B cell (primary cell): ENCODE data around the gene IGFALS. TPM values are rescaled to one million over a fixed set of nuclear protein-coding genes. Genes with fewer than 3 reads are reported as not detected.

Source experiments
- ATAC-seq: fragments of 200-7000 bp; cut with Tn5 transposase; one replicate; pipeline ENCODE4 v1.10.0; 2021; ENCODE audit warnings: low read depth, mild to moderate bottlenecking, moderate number of reproducible peaks, moderate library complexity
- CTCF ChIA-PET: fragments of 350-600 bp; sonication (Branson Sonifier 250); formaldehyde crosslinking; loops from one replicate; lab custom pipeline; 2021; ENCODE audit warnings: antibody characterized with exemption, inconsistent platforms; lab: Charles Lee
- POLR2A ChIA-PET: fragments of 350-600 bp; sonication (Branson Sonifier 250); formaldehyde crosslinking; loops from one replicate; lab custom pipeline; 2021; ENCODE audit warnings: antibody characterized with exemption; lab: Charles Lee
- DNase-seq: peaks from one replicate; pipeline ENCODE4 v3.0.0; 2013
- H2AFZ ChIP-seq: 2 replicates; pipeline ENCODE4 v1.6.1; 2012; ENCODE audit warnings: mild to moderate bottlenecking, low read depth, low read length; ENCODE audit not compliant: insufficient read depth, poor library complexity, severe bottlenecking
- H3K27ac ChIP-seq, 2 donors: 1 replicate in 1 of 2; 2 replicates in 1 of 2; pipeline ENCODE4 v1.5.1; 2012 to 2013; ENCODE audit warnings: low read length in 2 of 2, mild to moderate bottlenecking in 2 of 2, moderate library complexity in 1 of 2
- H3K27me3 ChIP-seq, 4 experiments: fragments of 200-600 bp in 1 of 4; sonication (generic) in 1 of 4; replicated peaks in 1 of 4; 1 replicate in 2 of 4; 2 replicates in 2 of 4; pipeline versions ENCODE4 v1.6.1 to v1.7.0; 2013 to 2016; ENCODE audit warnings: low read length in 3 of 4, mild to moderate bottlenecking in 2 of 4, mixed read lengths in 1 of 4, moderate library complexity in 1 of 4; ENCODE audit not compliant: insufficient read depth in 4 of 4, control insufficient read depth in 3 of 4; ENCODE audit errors: control extremely low read depth in 1 of 4
- H3K36me3 ChIP-seq, 2 experiments: replicated peaks in 1 of 2; 1 replicate in 1 of 2; 2 replicates in 1 of 2; pipeline versions ENCODE4 v1.6.1 to v1.7.1; 2013; ENCODE audit warnings: low read length in 1 of 2; ENCODE audit not compliant: insufficient read depth in 2 of 2, control insufficient read depth in 1 of 2; ENCODE audit errors: control extremely low read depth in 1 of 2, extremely low read depth in 1 of 2
- H3K4me1 ChIP-seq, 2 donors: fragments of 200-600 bp in 1 of 2; sonication (generic) in 1 of 2; 1 replicate in 1 of 2; 2 replicates in 1 of 2; pipeline versions ENCODE4 v1.5.1 to v1.6.1; 2013 to 2017; ENCODE audit warnings: low read length in 2 of 2; ENCODE audit not compliant: control insufficient read depth in 2 of 2, insufficient read depth in 2 of 2
- H3K4me2 ChIP-seq: replicated peaks from 2 replicates; pipeline ENCODE3; 2012; ENCODE audit warnings: mild to moderate bottlenecking, low read depth, low read length; ENCODE audit not compliant: poor library complexity, severe bottlenecking
- H3K4me3 ChIP-seq, 5 experiments: fragments of 200-600 bp in 1 of 5; sonication (generic) in 1 of 5; 1 replicate in 3 of 5; 2 replicates in 2 of 5; pipeline versions ENCODE4 v1.5.1 to v1.7.0; 2011 to 2016; ENCODE audit warnings: low read length in 4 of 5, mild to moderate bottlenecking in 4 of 5, low read depth in 2 of 5, control low read depth in 1 of 5, moderate library complexity in 1 of 5; ENCODE audit not compliant: insufficient read depth in 1 of 5; ENCODE audit errors: control extremely low read depth in 1 of 5, extremely low read depth in 1 of 5
- H3K79me2 ChIP-seq: fragments of 200-600 bp; sonication (generic); one replicate; pipeline ENCODE4 v1.6.0; 2016; ENCODE audit warnings: low read length; ENCODE audit not compliant: control insufficient read depth, insufficient read depth
- H3K9ac ChIP-seq: fragments of 200-600 bp; sonication (generic); 2 replicates; pipeline ENCODE4 v1.6.1; 2017; ENCODE audit warnings: mild to moderate bottlenecking, low read length, moderate library complexity
- H3K9me3 ChIP-seq, 3 donors: one replicate each; pipeline versions ENCODE4 v1.6.1 to v1.7.1; 2013; ENCODE audit warnings: low read length in 2 of 3; ENCODE audit not compliant: control insufficient read depth in 2 of 3, insufficient read depth in 1 of 3; ENCODE audit errors: control extremely low read depth in 1 of 3
- H4K20me1 ChIP-seq: 2 replicates; pipeline ENCODE4 v1.6.0; 2012; ENCODE audit warnings: mild to moderate bottlenecking, low read length; ENCODE audit not compliant: insufficient read depth, control insufficient read depth, poor library complexity, severe bottlenecking
- H3K27ac Mint-ChIP-seq: one replicate; pipeline ENCODE4 v1.8.0; 2021; ENCODE audit warnings: mixed read lengths
- H3K27me3 Mint-ChIP-seq: one replicate; pipeline ENCODE4 v1.8.0; 2021; ENCODE audit warnings: mixed read lengths
- H3K4me1 Mint-ChIP-seq: one replicate; pipeline ENCODE4 v1.8.0; 2021; ENCODE audit warnings: mixed read lengths
- H3K4me3 Mint-ChIP-seq: one replicate; pipeline ENCODE4 v1.8.0; 2021; ENCODE audit warnings: mixed read lengths
- H3K9me3 Mint-ChIP-seq: one replicate; pipeline ENCODE4 v1.8.0; 2022; ENCODE audit warnings: mixed read lengths; ENCODE audit not compliant: insufficient read depth
- CTCF ChIP-seq: fragments of 200-600 bp; IDR thresholded peaks from one replicate; pipeline ENCODE4 v1.8.0; 2022; ENCODE audit warnings: antibody characterized with exemption, mild to moderate bottlenecking
- EZH2 ChIP-seq: IDR thresholded peaks from 2 replicates; pipeline ENCODE4 v1.6.1; 2012; ENCODE audit warnings: borderline replicate concordance, low read depth, mild to moderate bottlenecking, moderate library complexity, low read length; ENCODE audit not compliant: insufficient read depth, poor library complexity, severe bottlenecking
- WGBS: methylation state at CpG from one replicate; pipeline ENCODE4 v1.1.5; 2013; ENCODE audit warnings: missing lambda C conversion rate; ENCODE audit not compliant: insufficient coverage; 5-methylcytosine and 5-hydroxymethylcytosine counted together
- intact Hi-C: fragments of 100-400 bp; cut with micrococcal nuclease; formaldehyde crosslinking; loops from one replicate; pipeline ENCODE4 v1.10.0; 2022
- polyA plus RNA-seq: library from polyadenylated mRNA; depleted of rRNA; stranded (reverse); fragments of >200 nt; gene quantifications from 2 replicates; pipeline ENCODE4 v1.2.3, GENCODE V29; 2012
- total RNA-seq, 2 donors: library from RNA; stranded (reverse); fragments of 120-200 nt in 1 of 2; gene quantifications; 1 replicate in 1 of 2; 2 replicates in 1 of 2; pipeline versions ENCODE4 v1.2.3 to v1.2.4, GENCODE V29; 2013 to 2022

IGFALS gene
- total and polyA plus RNA-seq, 2 donors (not counting 1 experiment from before 2014, with no cell fraction given) = 0.49 TPM; not detected in 1

DNA sequence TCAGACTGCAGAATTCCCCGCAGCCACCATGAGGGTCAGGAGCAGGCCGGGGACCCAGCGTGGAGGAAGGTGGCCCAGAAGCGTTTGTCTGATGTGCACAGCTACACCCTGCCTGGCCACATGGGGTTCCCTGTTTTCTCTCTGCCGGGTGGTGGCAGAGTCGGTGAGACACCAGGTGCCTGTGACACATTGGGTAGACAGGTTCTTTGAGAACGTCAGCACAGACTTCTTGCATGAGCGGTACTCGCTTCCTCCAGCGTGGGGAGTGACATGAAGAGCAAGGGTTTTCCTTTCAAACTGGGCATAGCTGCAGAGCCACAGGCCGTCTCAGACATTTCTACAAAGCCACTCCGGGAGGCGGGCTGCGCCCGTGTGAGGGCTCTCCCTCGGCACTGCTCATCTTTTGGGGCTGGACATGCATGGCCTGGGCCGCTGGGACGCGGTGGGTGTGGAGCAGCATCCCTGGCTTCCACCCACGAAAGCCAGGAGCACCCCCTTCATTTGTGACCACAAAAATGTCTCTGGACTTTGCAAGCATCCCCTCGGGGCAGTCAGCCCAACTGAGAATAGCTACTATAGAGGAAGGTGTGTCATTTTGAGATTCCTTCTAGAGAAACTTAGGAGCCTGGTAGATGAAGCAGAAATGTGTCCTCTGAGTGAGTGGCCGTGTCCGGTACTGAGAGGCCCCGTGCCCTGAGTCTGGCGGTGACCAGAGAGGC, 48.2 kb downstream of the IGFALS start:
- ATAC-seq (no peak), DNase-seq (no peak)
- ChIA-PET CTCF (interaction anchor here (0.9 kb wide), 1 partner anchor 35 kb away, joined by 3 read pairs; no protein-coding TSS in a partner anchor), POLR2A (no interaction called here)
- Histone ChIP-seq H2AFZ (no peak overlapping the region), H3K4me3 (no peak overlapping the region), H3K27me3 (no peaks in the 10 kb centered on the region), H3K4me1 (no peaks in the 10 kb centered on the region), H3K9ac (no peak overlapping the region), H3K79me2 (peaks cover 65% of the 10 kb centered on the region), H3K4me2 (no peak overlapping the region), H3K36me3 (peaks cover 0 to 70% of the 10 kb centered on the region in 2 experiments), H3K9me3 (no peaks in the 10 kb centered on the region), H4K20me1 (peaks cover 65% of the 10 kb centered on the region), H3K27ac (no peak overlapping the region)
- H3K4me3 Mint-ChIP-seq = no peak overlapping the region
- H3K4me1 Mint-ChIP-seq = no peaks in the 10 kb centered on the region
- TF ChIP-seq CTCF (no peak), EZH2 (no peak)
- no peak overlapping the region for H3K27ac Mint-ChIP-seq
- 93% methylated on average over 25 of the region's 25 CpGs for WGBS
- H3K27me3 Mint-ChIP-seq = no peaks in the 10 kb centered on the region
- intact Hi-C loops = no loop called here
- H3K9me3 Mint-ChIP-seq = no peaks in the 10 kb centered on the region

- Histone ChIP-seq H3K27me3 (no peaks in the 10 kb centered on the region), H3K27ac (no peak overlapping the region), H4K20me1 (peaks cover 71% of the 10 kb centered on the region), H3K9me3 (peaks cover 0 to 4% (median 0%) of the 10 kb centered on the region in 3 donors), H3K4me3 (no peak overlapping the region), H3K36me3 (peaks cover 0 to 67% of the 10 kb centered on the region in 2 experiments), H2AFZ (no peak overlapping the region), H3K4me2 (no peak overlapping the region), H3K4me1 (no peaks in the 10 kb centered on the region), H3K79me2 (peaks cover 63% of the 10 kb centered on the region), H3K9ac (no peak overlapping the region)
- Mint-ChIP-seq H3K4me3 (no peak overlapping the region), H3K27ac (no peak overlapping the region), H3K27me3 (no peaks in the 10 kb centered on the region), H3K4me1 (no peaks in the 10 kb centered on the region), H3K9me3 (no peaks in the 10 kb centered on the region)
- DNase-seq (no peak), ATAC-seq (no peak)
- TF ChIP-seq CTCF = no peak
- no peak for TF ChIP-seq EZH2
- ChIA-PET CTCF (no interaction called here), POLR2A (interaction anchor here (0.6 kb wide), 1 partner anchor 240 kb away, joined by 4 read pairs; no protein-coding TSS in a partner anchor)
- WGBS = 96% methylated on average over 15 of the region's 24 CpGs
- intact Hi-C loops = no loop called here
Observed at GRCh38 chr16:1744338-1744840, 49.1 kb downstream of the IGFALS start.
